ENCODE measurements around the gene DPP4. TPM values are rescaled to one million over a fixed set of nuclear protein-coding genes. Genes with fewer than 3 reads are reported as not detected.
"Not testable (repeated sequence)": the region's sequence is repeated elsewhere in the genome, so short reads cannot be mapped to it uniquely, and the experiment has no call there.

Gene DPP4
- total RNA-seq, 1 donor from 2014 or later: 86.7 TPM

DNA sequence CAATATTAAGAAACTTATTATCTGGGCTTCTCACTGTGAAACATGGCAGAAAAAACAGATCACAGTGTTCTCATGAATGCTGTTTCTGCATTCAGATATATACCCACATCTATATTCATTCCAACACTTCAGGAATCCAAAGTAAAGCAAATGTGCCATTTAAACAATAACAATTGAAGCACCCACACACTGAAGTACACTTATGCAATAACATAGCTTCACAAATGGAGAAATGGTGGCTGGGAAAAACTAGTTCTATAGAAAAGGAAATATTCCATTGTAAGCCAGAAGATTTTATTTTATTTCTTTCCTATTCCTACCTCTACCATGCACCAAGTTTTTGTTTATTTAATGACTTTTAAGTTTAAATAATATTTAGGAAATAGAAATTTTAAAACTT is 111.9 kb downstream of the DPP4 start:
- DNase-seq (ENCODE audit: low spot score): no peak

DNA sequence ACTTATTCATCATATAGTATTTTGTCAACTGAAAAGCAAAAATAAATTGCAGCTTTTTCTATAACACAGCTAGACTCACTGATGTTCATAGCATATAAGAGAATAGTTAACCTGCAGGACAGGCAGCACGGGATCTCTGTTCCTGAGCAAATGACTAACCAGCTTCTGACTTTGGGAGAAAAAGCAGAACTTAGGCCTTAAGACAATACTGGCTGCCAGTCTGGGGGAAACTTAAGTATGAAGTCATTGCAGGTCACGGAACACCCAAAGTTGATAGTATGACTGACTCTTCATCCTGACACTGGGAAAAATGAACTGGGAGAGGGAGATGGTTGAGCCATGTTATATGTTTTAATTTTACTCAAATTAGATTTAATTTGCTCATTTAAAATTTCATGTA is 113.0 kb downstream of the DPP4 start:
- no peak for DNase-seq (ENCODE audit: low spot score)

DNA sequence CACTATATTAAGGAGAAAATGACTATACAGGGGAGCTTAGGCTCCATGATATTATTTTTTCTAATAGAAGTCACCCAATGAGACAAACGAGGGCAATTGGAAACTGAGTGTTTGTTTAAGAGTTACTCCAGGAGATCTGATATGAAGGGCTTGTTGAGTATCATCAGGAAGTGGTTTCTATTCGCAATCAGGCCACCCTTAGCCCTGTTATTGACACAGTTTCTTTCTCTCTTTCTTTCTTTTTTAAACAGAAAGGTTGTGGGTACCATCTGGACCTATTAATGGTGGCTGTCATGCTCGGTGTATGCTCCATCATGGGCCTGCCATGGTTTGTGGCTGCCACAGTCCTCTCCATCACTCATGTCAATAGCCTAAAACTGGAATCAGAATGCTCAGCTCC is 117.3 kb downstream of the DPP4 start:
- no peak for DNase-seq (ENCODE audit: low spot score)

DNA sequence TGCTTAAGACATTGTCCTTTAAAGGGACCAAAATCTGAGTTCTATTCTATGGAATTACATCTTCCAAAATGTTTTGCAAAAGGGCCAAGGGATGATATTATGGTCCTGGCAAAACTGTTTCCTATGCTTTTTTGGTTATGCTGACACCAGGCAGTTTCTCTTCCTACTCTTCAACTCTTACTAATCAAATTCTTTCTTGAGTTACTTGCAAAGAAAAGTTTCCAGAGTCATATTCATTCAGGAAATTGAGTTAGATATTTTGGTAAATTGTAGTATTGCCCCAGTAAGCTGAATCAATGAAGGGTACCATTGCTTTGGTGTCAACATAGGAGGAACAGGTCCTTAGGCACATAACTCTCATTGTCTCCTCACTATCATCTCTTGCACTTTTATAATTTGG is 118.8 kb downstream of the DPP4 start:
- DNase-seq (ENCODE audit: low spot score): no peak

DNA sequence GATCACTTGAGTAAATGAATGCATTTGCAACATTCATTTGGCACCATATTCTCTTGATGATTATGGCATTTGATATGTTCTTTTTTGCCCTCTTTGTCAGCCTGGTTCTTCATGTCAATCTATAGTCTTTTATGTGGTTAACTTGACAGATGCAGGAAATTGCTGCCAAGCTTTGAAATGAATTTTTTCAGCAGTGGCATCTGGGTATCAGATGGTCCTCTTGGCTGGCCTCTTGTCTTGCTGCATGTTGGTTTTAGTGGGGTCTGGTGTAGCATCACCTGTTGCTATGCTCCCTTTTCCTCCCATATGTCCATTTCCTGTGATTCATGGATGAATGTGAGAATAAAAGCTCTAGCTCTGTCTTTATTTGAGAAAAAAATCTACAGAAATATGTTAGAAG is 119.9 kb downstream of the DPP4 start:
- DNase-seq (ENCODE audit: low spot score): no peak

DNA sequence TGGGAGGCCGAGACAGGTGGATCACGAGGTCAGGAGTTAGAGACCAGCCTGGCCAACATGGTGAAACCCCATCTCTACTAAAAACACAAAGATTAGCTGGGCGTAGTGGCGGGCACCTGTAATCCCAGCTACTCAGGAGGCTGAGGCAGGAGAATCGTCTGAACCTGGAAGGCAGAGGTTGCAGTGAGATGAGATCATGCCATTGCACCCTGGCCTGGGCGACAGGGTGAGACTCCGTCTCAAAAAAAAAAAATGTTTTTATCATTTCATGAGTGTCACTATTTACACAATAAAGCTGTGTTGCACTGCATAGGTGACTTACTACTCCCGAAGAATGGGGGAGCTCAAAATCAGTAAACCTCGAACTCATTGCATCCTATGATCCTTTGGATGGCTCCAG is 120.6 kb downstream of the DPP4 start:
- DNase-seq (ENCODE audit: low spot score): not testable (repeated sequence)

DNA sequence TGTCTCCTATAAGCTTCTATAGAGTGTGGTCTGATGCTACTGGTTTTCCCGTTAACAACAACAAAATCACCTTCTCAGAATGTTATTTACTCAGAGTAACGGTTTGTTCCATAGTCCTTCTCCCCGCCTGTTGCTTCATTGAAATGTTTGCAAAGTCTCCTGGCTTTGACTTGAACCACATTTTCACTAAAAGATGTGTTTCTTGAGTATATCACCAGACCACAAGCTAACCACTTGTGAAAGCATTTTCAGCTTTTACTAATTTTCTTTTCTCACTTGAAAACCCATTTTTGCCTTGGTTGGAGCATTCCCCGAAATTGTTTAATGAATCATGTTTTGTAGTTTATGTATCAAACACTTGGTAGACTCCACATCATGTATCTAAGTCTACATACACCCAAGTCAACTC is 121.2 kb downstream of the DPP4 start:
- no peak for DNase-seq (ENCODE audit: low spot score)

DNA sequence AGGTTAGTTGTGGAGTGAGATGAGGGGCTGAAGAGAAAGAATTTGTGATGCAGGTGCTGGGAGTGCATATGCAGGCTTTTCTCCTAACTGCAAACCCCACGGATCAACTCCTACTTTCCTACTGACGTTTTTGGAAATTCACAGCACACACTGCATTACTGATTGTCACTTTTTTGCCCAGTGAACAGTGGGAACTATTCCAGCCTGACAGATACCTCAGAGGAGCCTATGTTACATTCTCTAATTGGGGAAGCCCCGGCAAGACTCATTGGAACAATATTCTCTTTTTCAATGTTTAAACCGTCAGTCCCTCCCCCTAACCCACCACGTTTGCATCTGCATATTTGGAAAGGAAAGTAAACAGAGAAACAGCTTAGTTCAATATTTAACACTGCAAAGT is 126.2 kb downstream of the DPP4 start:
- DNase-seq (ENCODE audit: low spot score): no peak

DNA sequence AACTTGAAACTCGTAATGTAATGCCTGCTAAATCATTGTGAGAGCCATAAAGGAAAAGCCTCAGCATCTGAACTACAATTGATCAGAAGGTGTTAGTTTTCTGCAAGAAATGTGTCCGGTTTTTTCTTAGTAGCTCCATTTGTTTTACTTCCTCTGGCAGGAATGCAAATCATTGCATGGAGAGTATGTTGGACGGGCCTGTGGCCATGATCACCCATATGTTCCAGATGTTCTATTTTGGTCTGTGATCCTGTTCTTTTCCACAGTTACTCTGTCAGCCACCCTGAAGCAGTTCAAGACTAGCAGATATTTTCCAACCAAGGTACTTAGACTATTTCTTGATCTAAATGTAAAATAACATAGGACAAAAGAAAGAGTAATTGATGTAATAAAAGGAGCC is 126.6 kb downstream of the DPP4 start:
- peak; percentile 6 for DNase-seq (ENCODE audit: low spot score)

DNA sequence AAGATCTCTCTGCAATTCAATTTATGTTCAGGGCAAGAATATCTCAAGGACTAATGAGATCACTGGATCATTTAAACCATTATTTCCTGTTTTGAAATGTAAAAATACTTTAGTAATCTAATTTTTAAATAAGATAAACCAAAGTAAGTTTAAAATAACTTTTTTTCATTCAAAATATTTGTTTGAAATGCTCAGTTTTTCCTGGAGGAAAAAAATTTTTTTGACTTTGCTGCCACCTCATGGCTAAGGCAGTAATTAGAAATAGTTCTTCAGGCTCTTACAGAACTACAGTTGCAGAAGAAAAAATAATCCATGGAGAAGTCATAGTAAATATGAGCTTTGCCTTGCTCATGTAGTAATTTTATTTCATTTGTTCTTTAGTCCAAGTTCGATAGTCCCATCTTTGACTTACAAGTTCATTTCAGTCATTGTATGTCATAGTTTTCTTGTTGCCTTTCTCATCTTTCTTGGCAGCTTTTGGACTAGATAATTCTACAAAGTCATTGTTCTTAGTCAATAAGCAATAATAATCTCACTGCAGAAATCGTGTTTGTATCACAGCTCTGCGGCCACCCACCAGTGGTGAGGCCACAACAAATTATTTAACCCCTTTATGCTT is 127.4 kb downstream of the DPP4 start:
- DNase-seq (ENCODE audit: low spot score): peak; percentile 59

DNA sequence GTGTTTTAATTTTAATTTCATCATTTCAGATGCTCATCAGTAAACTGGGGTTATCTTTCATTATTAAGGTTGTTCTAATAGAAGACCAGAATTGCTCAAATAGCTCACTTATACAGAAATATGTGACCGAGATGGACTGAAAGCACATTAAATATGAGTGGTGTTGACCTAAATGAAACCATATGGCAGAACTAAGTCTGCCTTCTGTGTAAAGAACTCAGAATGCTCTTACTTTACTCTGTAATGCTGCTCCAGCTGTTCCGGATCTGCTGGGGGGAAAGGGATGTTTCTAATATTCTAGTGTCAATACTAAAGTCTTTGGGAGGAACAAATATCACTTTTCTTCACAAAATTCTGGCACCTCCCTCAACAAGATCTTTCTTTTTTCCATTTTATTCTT is 131.0 kb downstream of the DPP4 start:
- DNase-seq (ENCODE audit: low spot score): peak; percentile 38

Other genes with a start within 250 kb of the DPP4 start
- gene GCG, start 78.0 kb upstream of the DPP4 start, total RNA-seq (ENCODE audit: insufficient read depth, low replicate concordance): 2.4 TPM
- 161 TPM for gene FAP, start 169.2 kb upstream of the DPP4 start, total RNA-seq (ENCODE audit: insufficient read depth, low replicate concordance)
- gene IFIH1, start 244.5 kb upstream of the DPP4 start, total RNA-seq (ENCODE audit: insufficient read depth, low replicate concordance): 17.1 TPM

All from umbilical cord (tissue), 2 donors.